Karpas-422 (cell line): ENCODE data around the gene GRIA4. TPM values are rescaled to one million over a fixed set of nuclear protein-coding genes. Genes with fewer than 3 reads are reported as not detected.
"Not testable (repeated sequence)": the region's sequence is repeated elsewhere in the genome, so short reads cannot be mapped to it uniquely, and the experiment has no call there.

Source experiments
- DNase-seq: peaks from one replicate; pipeline ENCODE4 v3.0.0-alpha.2; 2015
- H2AFZ ChIP-seq: fragments of 200-600 bp; sonication (generic); 2 replicates; pipeline ENCODE4 v1.6.1; 2014; ENCODE audit warnings: antibody characterized with exemption, low read length, mixed read lengths
- H3K27ac ChIP-seq: fragments of 200-600 bp; sonication (generic); 2 replicates; pipeline ENCODE4 v1.5.1; 2014; ENCODE audit warnings: mild to moderate bottlenecking, low read length, moderate library complexity
- H3K27me3 ChIP-seq: fragments of 200-600 bp; sonication (generic); 2 replicates; pipeline ENCODE4 v1.6.1; 2014; ENCODE audit warnings: low read length, mixed read lengths
- H3K36me3 ChIP-seq: fragments of 200-600 bp; sonication (generic); 2 replicates; pipeline ENCODE4 v1.6.1; 2014; ENCODE audit warnings: low read length, mixed read lengths; ENCODE audit not compliant: insufficient read depth
- H3K4me1 ChIP-seq: fragments of 200-600 bp; sonication (generic); 2 replicates; pipeline ENCODE4 v1.6.1; 2014; ENCODE audit warnings: mild to moderate bottlenecking, low read length, mixed read lengths
- H3K4me2 ChIP-seq: fragments of 200-600 bp; sonication (generic); 2 replicates; pipeline ENCODE4 v1.6.1; 2014; ENCODE audit warnings: low read length, low read depth, mild to moderate bottlenecking; ENCODE audit not compliant: poor library complexity, severe bottlenecking
- H3K4me3 ChIP-seq: fragments of 200-600 bp; sonication (generic); 2 replicates; pipeline ENCODE4 v1.5.1; 2014; ENCODE audit warnings: mild to moderate bottlenecking, antibody characterized with exemption, low read length, mixed read lengths
- H3K79me2 ChIP-seq: fragments of 200-600 bp; sonication (generic); 2 replicates; pipeline ENCODE4 v1.6.1; 2014; ENCODE audit warnings: mild to moderate bottlenecking, low read length, mixed read lengths
- H3K9ac ChIP-seq: fragments of 200-600 bp; sonication (generic); 2 replicates; pipeline ENCODE4 v1.6.0; 2014; ENCODE audit warnings: low read length
- H3K9me2 ChIP-seq: fragments of 200-600 bp; sonication (generic), shearing (Covaris generic); replicated peaks from 2 replicates; pipeline ENCODE4 v1.6.0; 2014; ENCODE audit warnings: mild to moderate bottlenecking, low read length, moderate library complexity; ENCODE audit not compliant: insufficient read depth
- H3K9me3 ChIP-seq: fragments of 300-700, 200-600 bp; sonication (generic); 2 replicates; pipeline ENCODE4 v1.6.1; 2014; ENCODE audit warnings: low read length, mixed read lengths
- H4K20me1 ChIP-seq: fragments of 200-600 bp; sonication (generic); 2 replicates; pipeline ENCODE4 v1.6.1; 2014; ENCODE audit warnings: mild to moderate bottlenecking, antibody characterized with exemption, low read length, low read depth; ENCODE audit not compliant: insufficient read depth
- total RNA-seq: library from RNA; depleted of rRNA; stranded (reverse); fragments of >200 nt; shearing (Covaris generic); gene quantifications from 2 replicates; pipeline ENCODE4 v1.2.3, GENCODE V29; 2014; ENCODE audit warnings: low replicate concordance

The GRIA4 gene
- total RNA-seq, 1 experiment from 2014 or later = 0.19 TPM

GRCh38 chr11:105763594-105763993, 153.7 kb downstream of the GRIA4 start:
- Histone ChIP-seq H2AFZ (no peak overlapping the region), H3K27ac (no peak overlapping the region), H3K4me2 (no peak overlapping the region), H3K36me3 (no peaks in the 10 kb centered on the region), H3K4me1 (no peaks in the 10 kb centered on the region), H3K9me3 (no peaks in the 10 kb centered on the region), H3K79me2 (no peaks in the 10 kb centered on the region), H4K20me1 (no peaks in the 10 kb centered on the region), H3K9ac (no peak overlapping the region), H3K27me3 (no peaks in the 10 kb centered on the region; the same call in 1 of the 2 replicates), H3K9me2 (0 out of 2 replicates have a peak, but pooled peaks cover 4% of the 10 kb centered on the region), H3K4me3 (no peak overlapping the region)
- DNase-seq = no peak

- Histone ChIP-seq H3K27me3 (no peaks in the 10 kb centered on the region), H3K9me2 (0 out of 2 replicates have a peak, but pooled peaks cover 4% of the 10 kb centered on the region), H3K79me2 (no peaks in the 10 kb centered on the region), H3K4me1 (no peaks in the 10 kb centered on the region), H3K4me3 (no peak overlapping the region), H3K36me3 (no peaks in the 10 kb centered on the region), H3K27ac (no peak overlapping the region), H3K4me2 (no peak overlapping the region), H3K9me3 (no peaks in the 10 kb centered on the region), H3K9ac (no peak overlapping the region), H2AFZ (no peak overlapping the region), H4K20me1 (no peaks in the 10 kb centered on the region)
- no peak for DNase-seq
Observed at GRCh38 chr11:105767931-105768330, 158.1 kb downstream of the GRIA4 start.

GRCh38 chr11:105769627-105770026, 159.8 kb downstream of the GRIA4 start:
- Histone ChIP-seq H2AFZ (no peak overlapping the region), H3K4me1 (no peaks in the 10 kb centered on the region), H3K9me3 (no peaks in the 10 kb centered on the region), H3K4me2 (no peak overlapping the region), H3K9ac (no peak overlapping the region), H3K9me2 (0 out of 2 replicates have a peak, but pooled peaks cover 4% of the 10 kb centered on the region), H4K20me1 (no peaks in the 10 kb centered on the region), H3K79me2 (no peaks in the 10 kb centered on the region), H3K4me3 (no peak overlapping the region), H3K27me3 (no peaks in the 10 kb centered on the region), H3K36me3 (no peaks in the 10 kb centered on the region), H3K27ac (no peak overlapping the region)
- DNase-seq = no peak

- H3K27me3 ChIP-seq, DNase-seq, H3K9me3 ChIP-seq, H2AFZ ChIP-seq, H3K36me3 ChIP-seq, H3K9ac ChIP-seq, H3K79me2 ChIP-seq, H3K4me3 ChIP-seq, H3K4me2 ChIP-seq, H3K9me2 ChIP-seq, H3K4me1 ChIP-seq, H3K27ac ChIP-seq, H4K20me1 ChIP-seq: not testable (repeated sequence)
Observed at GRCh38 chr11:105773452-105773851, 163.6 kb downstream of the GRIA4 start.

- Histone ChIP-seq H3K9me3 (no peaks in the 10 kb centered on the region), H3K27ac (no peak overlapping the region), H3K4me3 (no peak overlapping the region), H3K4me2 (no peak overlapping the region), H3K79me2 (no peaks in the 10 kb centered on the region), H3K36me3 (no peaks in the 10 kb centered on the region), H3K9ac (no peak overlapping the region), H4K20me1 (no peaks in the 10 kb centered on the region), H3K9me2 (no peaks in the 10 kb centered on the region), H3K27me3 (no peaks in the 10 kb centered on the region), H3K4me1 (no peaks in the 10 kb centered on the region), H2AFZ (no peak overlapping the region)
- no peak for DNase-seq
Observed at GRCh38 chr11:105774899-105775298, 165.0 kb downstream of the GRIA4 start.

- peaks cover 6% of the 10 kb centered on the region; the same call in 1 of the 2 replicates for H3K27me3 ChIP-seq
- no peaks in the 10 kb centered on the region for H3K79me2 ChIP-seq
- no peak overlapping the region for H2AFZ ChIP-seq
- H3K9me3 ChIP-seq = no peaks in the 10 kb centered on the region
- H3K4me2 ChIP-seq = no peak overlapping the region
- H3K9ac ChIP-seq = no peak overlapping the region
- no peaks in the 10 kb centered on the region for H3K9me2 ChIP-seq
- H3K36me3 ChIP-seq = no peaks in the 10 kb centered on the region
- H4K20me1 ChIP-seq = no peaks in the 10 kb centered on the region
- DNase-seq = no peak
- no peak overlapping the region for H3K27ac ChIP-seq
- no peaks in the 10 kb centered on the region for H3K4me1 ChIP-seq
- no peak overlapping the region for H3K4me3 ChIP-seq
Observed at GRCh38 chr11:105780781-105781525, 171.1 kb downstream of the GRIA4 start.

GRCh38 chr11:105781807-105782206, 171.9 kb downstream of the GRIA4 start:
- H3K4me1 ChIP-seq = no peaks in the 10 kb centered on the region
- no peak overlapping the region for H3K4me3 ChIP-seq
- no peaks in the 10 kb centered on the region for H3K36me3 ChIP-seq
- H3K9ac ChIP-seq = no peak overlapping the region
- DNase-seq = no peak
- no peak overlapping the region for H2AFZ ChIP-seq
- H3K27me3 ChIP-seq = peaks cover 6% of the 10 kb centered on the region; the same call in 1 of the 2 replicates
- no peaks in the 10 kb centered on the region for H3K9me2 ChIP-seq
- no peaks in the 10 kb centered on the region for H3K9me3 ChIP-seq
- H3K4me2 ChIP-seq = no peak overlapping the region
- no peaks in the 10 kb centered on the region for H4K20me1 ChIP-seq
- H3K27ac ChIP-seq = no peak overlapping the region
- H3K79me2 ChIP-seq = no peaks in the 10 kb centered on the region

GRCh38 chr11:105783216-105783615, 173.3 kb downstream of the GRIA4 start:
- Histone ChIP-seq H3K9me3 (no peaks in the 10 kb centered on the region), H3K4me1 (no peaks in the 10 kb centered on the region), H3K27ac (no peak overlapping the region), H3K79me2 (no peaks in the 10 kb centered on the region), H3K27me3 (peaks cover 6% of the 10 kb centered on the region; the same call in 1 of the 2 replicates), H3K9me2 (no peaks in the 10 kb centered on the region), H3K4me2 (no peak overlapping the region), H3K36me3 (no peaks in the 10 kb centered on the region), H4K20me1 (no peaks in the 10 kb centered on the region), H2AFZ (no peak overlapping the region), H3K9ac (no peak overlapping the region), H3K4me3 (no peak overlapping the region)
- no peak for DNase-seq
